Erythroblast (primary cell): ENCODE measurements around the gene COA7.

Experiments
- GATA1 ChIP-seq: IDR thresholded peaks from 2 replicates; pipeline ENCODE4 v1.6.1; 2011; ENCODE audit warnings: low read depth, mild to moderate bottlenecking, control low read depth, low read length, moderate library complexity
- POLR2A ChIP-seq: IDR thresholded peaks from 2 replicates; pipeline ENCODE4 v1.6.1; 2011; ENCODE audit warnings: mild to moderate bottlenecking, low read length

DNA sequence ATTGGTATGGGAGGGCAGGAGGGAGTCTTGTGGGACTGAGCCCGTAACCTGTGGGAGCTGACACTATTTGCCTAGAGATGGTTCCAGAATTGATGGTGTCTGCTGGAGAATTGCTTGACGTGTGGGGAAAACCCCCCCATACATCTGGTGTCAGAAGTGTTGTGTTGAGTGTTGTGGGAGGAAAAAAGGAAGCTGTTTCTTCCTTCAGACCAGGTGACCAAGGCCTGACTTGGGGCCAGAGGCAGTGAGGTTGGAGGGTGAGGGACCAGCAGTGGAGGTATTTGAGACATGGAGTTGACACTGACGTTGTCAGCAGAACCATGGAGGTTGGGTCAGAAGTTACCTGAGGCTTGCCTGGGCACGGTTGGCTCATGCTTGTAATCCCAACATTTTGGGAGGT is 56.8 kb downstream of the COA7 start:
- TF ChIP-seq POLR2A (no peak), GATA1 (no peak)
